K562 treated with DMSO at 1 percent for 4 hours (cell line): ENCODE results near the gene FAM131C. TPM values are rescaled to one million over a fixed set of nuclear protein-coding genes. Genes with fewer than 3 reads are reported as not detected.

Experiments
- total RNA-seq: library from RNA; unstranded; fragments of 300-600 nt; gene quantifications from 2 replicates; pipeline ENCODE4 v1.2.3, GENCODE V29; 2022; ENCODE audit not compliant: insufficient read depth

Gene FAM131C, protein sequence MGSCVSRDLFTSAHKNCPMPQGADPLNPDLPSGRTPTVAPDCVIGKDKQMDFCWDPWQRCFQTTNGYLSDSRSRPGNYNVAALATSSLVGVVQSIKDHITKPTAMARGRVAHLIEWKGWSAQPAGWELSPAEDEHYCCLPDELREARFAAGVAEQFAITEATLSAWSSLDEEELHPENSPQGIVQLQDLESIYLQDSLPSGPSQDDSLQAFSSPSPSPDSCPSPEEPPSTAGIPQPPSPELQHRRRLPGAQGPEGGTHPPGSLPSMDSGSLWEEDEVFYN
- not detected in 2 replicates for total RNA-seq

GRCh38 chr1:16073490-16074119 is at the start of gene FAM131C:
Gene FAM131C, minus strand, starts transcription at chr1:16073651. Its CDS starts 209 bp downstream, at chr1:16073442.

DNA sequence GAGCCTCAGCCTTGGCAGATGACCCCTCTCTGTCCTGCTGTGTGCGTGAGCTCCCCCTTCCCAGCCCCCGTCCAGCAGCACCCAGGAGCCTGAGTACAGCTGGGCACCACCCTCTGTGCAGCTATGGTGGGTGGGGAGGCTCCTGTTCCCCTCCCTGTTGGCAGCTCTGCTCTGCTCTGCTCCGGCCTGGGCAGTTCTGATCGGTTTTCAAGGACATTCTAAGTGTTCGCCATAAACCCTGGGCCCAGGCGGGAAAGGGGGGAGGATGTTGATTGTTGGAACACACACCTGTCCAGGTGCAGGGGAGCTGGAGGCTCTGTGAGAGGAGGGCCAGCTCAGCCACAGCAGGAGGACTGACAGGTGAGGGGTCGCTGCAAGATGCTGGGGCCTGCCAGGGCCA is 29.9 kb downstream of the FAM131C start, which contains the start of gene CLCNKB:
CLCNKB (plus strand) TSS at position 262 of the 400 bp plus-strand sequence. CDS start 711 bp downstream, outside the sequence.

DNA sequence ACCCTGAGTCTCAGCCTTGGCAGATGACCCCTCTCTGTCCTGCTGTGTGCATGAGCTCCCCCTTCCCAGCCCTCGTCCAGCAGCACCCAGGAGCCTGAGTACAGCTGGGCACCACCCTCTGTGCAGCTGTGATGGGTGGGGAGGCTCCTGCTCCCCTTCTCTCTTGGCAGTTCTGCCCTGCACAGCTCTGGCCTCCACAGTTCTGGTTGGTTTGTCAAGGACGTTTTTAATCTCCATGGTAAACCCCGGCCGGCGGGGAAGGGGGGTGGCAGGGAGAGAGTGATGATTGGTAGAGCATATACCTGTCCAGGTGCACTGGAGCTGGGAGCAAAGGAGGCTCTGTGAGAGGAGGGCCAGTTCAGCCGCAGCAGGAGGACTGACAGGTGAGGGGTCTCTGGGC is 51.8 kb downstream of the FAM131C start, which contains the start of gene CLCNKA:
CLCNKA (plus strand) TSS at position 356 of the 400 bp plus-strand sequence. CDS start 584 bp downstream, outside the sequence.

DNA sequence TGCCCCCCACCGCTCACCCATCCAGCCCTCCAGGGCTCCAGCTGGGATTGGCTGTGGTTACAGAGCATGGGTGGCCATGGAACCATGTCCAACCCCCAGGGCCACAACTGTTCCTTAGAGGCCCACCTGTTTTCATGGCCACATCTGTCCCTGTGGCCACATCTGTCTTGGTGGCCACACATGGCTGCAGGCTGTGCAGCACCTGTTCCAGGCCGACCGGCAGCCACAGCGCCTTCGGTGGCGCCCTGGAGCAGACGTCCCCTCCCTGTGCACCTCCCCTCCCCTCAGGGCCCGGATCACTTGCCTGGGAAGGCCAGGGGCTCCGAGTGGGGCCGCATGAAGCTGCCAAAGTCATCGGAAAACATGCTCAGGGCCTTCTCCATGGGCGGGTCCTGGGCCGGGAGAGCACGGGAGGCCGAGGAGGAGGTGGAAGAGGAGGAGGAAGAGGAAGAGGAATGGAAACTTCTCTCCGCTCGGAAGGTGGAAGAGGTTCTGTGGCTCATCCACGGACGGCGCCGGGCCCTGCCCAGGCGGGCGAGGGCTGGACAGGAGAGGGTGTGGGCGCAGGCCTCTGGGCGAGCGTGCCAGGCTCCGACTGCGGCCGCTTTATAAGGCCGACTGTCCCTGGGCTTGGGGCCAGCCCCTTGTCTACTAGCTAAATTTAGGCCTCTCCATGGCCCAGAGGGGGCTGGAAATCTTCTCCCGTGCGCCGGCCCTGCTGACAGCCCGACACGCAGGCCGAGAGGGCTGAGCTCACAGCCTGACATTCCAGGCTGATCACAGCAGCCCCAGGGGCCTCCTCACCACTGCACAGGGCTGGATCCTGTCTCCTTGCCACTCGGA is 55.8 kb downstream of the FAM131C start, which contains the start of gene HSPB7:
HSPB7 (minus strand) TSS at position 583 of the 843 bp plus-strand sequence; CDS start at position 503, 80 bp downstream.

Other genes with a start within 250 kb of the FAM131C start
- gene SPEN, start 225.9 kb downstream of the FAM131C start, total RNA-seq, result 29.4 and 49.1 TPM in 2 replicates
- gene ZBTB17, start 97.5 kb downstream of the FAM131C start, total RNA-seq, result 31.0 and 40.4 TPM in 2 replicates
- not detected in 2 replicates for gene SRARP, start 69.4 kb downstream of the FAM131C start, total RNA-seq
- gene HSPB7, start 55.6 kb downstream of the FAM131C start, total RNA-seq, result not detected in 2 replicates
- gene CLCNKA, start 51.6 kb downstream of the FAM131C start, total RNA-seq, result 1.5 TPM in 1 of 2 replicates, not detected in the other
- 0.29 and 0.81 TPM in 2 replicates for gene CLCNKB, start 29.9 kb downstream of the FAM131C start, total RNA-seq
- not detected in 2 replicates for gene EPHA2, start 82.4 kb upstream of the FAM131C start, total RNA-seq
- gene ARHGEF19, start 139.0 kb upstream of the FAM131C start, total RNA-seq, result 9.5 and 11.2 TPM in 2 replicates
- 3.9 and 14.0 TPM in 2 replicates for gene CPLANE2, start 163.5 kb upstream of the FAM131C start, total RNA-seq